Forelimb muscle (tissue), 1 donor: ENCODE results near the gene FLT1. TPM values are rescaled to one million over a fixed set of nuclear protein-coding genes. Genes with fewer than 3 reads are reported as not detected.

Experiments
- DNase-seq: peaks from one replicate; pipeline ENCODE4 v3.0.0-alpha.2; 2013; ENCODE audit warnings: low read depth
- polyA plus RNA-seq: library from polyadenylated mRNA; unstranded; fragments of 120-200 nt; gene quantifications from one replicate; pipeline ENCODE4 v1.2.1, GENCODE V29; 2013; ENCODE audit not compliant: insufficient read length

Gene FLT1
- polyA plus RNA-seq, 1 donor = 14.4 TPM

- DNase-seq = no peak
These were observed 65.1 kb downstream of the FLT1 start for GRCh38 chr13:28429685-28430290.

- no peak for DNase-seq
These were observed 65.8 kb downstream of the FLT1 start for GRCh38 chr13:28429096-28429495.

GRCh38 chr13:28426381-28426780, 68.5 kb downstream of the FLT1 start:
- DNase-seq = no peak

GRCh38 chr13:28425793-28426192, 69.1 kb downstream of the FLT1 start:
- no peak for DNase-seq

- DNase-seq = no peak
These were observed 70.4 kb downstream of the FLT1 start for GRCh38 chr13:28424541-28424940.

DNA sequence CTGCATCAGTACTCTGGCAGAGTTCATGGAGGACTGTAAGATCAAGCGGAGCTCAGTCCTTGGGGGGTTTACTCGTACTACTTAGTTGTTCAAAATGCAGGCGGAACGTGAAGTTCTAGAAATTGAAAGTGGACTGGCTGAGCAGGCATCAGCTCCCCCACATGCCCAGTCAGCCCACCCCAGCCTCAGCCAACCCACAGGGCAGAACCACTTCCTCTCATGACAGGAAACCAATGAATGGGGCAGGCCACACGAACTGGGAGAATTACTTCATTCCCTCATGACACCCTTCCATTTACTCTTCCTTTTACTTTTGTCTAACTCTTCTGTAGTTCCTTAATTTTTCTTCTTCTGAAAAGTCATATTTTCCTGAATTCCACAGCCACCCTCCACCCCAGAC, 71.9 kb downstream of the FLT1 start:
- no peak for DNase-seq

- DNase-seq = no peak
These were observed 73.1 kb downstream of the FLT1 start for GRCh38 chr13:28421676-28422410.

GRCh38 chr13:28420704-28421103, 74.2 kb downstream of the FLT1 start:
- no peak for DNase-seq

GRCh38 chr13:28415994-28416421, 78.9 kb downstream of the FLT1 start:
- no peak for DNase-seq

GRCh38 chr13:28413999-28414398, 80.9 kb downstream of the FLT1 start:
- DNase-seq = no peak

- DNase-seq = no peak
These were observed 81.9 kb downstream of the FLT1 start for GRCh38 chr13:28412981-28413380.

- no peak for DNase-seq
These were observed 83.0 kb downstream of the FLT1 start for GRCh38 chr13:28411831-28412353.

GRCh38 chr13:28410096-28410495, 84.8 kb downstream of the FLT1 start:
- DNase-seq = no peak

DNA sequence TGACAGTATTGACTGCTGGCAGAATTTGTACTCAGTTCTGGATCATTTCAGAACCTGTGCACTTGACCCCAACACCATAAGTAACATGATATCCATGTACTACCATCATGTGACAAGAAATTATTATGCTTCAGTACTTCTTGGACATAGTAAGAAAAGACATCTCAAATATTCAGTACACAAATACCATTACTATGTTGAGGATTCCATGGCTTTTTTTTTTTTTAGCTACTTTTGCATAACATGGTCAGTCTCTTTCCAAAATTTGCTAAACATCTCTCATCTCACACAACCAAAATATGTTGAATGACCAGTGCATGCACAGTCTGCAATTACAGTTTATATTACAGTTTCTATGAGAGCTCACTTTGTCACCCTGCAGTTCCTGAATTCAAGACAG, 85.3 kb downstream of the FLT1 start:
- no peak for DNase-seq

DNA sequence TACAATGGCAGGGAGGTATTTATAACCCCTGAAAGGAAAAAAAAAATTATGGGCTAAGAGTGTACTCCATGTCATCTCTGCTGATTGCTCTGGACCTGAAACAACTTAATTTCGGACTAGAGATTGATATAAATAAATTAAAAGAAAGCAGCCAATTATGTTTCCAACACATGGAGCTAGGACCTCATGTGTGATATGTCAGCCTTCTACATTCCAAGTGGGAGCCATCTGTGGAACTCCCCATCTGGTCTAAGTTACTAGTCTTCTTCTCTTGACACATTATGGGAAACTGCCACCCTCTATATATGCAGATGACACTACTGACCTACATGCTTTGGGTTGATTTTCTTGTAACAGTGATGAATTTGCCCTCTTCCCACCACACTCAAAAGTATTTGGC, 86.1 kb downstream of the FLT1 start:
- DNase-seq = no peak

GRCh38 chr13:28408235-28408848, 86.6 kb downstream of the FLT1 start:
- DNase-seq = no peak

DNA sequence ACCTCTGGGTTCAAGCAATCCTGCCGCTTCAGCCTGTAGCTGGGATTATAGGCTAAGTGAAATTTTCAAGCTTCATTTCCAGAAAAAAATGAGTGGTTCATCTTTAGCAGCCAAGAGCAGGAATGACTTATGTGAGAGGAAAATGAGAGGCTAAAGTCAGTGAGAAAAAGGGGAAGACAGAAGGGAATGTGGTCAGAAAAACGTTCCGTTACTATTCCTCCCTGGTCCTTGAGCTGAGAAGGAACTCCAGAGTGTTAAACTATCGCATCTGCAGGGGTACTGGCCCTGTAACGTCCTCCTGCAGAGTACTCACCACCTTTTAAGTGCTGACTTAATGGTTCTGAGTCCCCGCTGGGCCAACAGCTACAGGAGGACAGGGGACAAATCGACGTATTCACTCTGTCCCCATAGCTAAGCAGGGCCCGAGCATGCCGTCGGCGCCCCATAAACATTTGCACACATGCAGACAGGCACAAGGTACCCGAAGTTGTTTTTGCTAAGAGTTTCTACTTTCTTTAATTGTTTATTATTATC, 88.1 kb downstream of the FLT1 start:
- DNase-seq = no peak

- DNase-seq = no peak
These were observed 92.9 kb downstream of the FLT1 start for GRCh38 chr13:28402057-28402381.

DNA sequence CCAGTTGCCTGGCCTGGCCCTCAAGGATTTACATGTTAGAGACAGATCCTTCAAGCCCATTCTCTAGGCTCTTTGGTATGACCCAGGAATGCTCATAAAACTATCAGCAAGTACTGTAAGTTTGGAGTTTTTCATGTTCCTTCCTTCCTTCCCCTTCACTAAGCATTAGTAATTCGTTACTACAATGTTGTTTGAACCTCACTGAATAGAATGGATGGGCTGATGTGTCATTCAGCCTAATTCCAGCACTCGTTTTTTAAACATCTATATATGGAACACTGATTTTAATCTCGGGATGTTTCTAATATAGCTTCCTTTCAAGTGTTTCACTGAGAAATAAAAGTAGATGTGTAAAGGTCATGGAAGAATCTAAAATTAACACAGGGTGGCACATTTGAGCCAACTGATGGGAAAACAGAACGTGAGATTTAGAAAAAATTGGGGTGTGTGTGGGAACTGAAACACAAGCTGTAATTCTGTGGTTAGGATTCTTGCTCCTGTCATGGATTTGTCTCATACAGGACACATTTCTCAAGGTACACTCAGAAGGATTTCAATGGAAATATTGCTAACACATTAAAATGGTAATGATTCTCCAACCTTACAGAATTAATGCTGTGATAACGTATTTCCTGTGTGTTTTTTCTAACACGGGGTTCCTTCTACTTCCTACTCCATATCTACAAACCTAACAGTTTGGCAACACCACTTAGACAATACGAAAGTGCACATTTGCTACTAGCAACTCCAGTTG, 93.4 kb downstream of the FLT1 start:
- no peak for DNase-seq

DNA sequence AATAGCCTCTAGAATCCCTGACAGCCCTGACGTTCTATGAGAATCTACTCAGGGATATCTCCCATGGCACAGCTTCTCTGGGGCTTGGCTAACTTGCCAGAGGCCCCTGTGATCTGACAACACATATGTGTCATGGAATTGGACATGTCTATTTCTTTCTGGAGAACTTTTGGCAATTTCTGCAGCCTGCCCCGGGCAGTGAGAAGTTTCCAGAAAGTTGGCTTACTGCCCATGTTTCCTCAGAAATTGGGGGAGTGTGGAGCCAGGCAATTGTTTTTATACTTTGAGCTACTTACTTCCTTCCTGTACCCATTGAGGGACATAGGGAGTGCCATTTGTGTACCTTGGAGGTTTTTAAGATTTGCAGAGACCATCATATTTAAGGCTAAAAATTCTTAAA, 98.9 kb downstream of the FLT1 start:
- DNase-seq = no peak

DNA sequence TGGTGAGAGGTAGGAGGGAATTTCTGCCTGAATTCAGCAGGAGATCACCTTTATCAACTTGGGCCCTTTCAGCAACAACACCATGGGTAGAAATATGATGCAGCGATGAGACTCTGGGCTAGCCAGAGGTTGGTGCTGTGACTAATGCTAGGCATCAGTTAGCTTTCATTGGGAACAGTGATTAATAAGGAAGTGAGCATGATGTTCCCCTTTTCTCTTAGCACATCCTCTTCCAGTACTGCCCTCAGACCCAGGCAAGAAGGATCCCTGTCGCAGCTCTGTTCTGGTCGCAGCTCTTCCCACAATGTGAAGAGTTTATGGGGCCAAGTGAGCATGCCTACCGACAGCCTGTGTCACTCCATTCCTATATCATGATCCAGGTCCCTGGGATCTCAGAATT, 100.5 kb downstream of the FLT1 start:
- no peak for DNase-seq

DNA sequence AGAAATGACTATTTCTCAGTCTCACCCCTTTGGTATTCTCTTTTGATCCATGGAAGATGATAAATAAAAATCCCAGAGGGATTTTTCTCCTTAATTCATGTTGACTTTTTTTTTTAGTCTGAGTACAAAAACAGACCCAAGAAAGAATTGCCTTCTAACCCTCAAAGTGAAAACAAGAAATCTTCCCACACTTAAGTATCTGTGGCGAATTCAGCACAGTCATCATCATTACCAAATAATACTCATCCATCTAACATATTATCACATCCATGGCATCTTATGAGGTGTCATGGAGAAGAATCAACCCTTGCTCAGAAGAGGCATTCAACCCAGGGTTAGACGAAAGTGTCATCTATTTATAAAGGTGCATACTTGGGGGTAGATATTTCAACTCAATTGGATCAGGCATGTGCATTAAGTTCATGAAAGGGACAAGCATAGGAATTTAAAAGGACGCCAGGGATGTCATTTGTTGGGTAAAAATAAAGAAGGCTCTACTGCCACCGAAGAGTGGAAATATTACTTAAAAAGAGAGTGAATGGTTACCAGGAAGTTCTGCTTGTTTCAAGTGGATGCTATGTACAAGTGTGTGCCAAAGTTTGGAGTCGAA, 101.9 kb downstream of the FLT1 start:
- no peak for DNase-seq
